DMS79 (cell line): Measurements from ENCODE around the gene OR4A5.
"Not testable (repeated sequence)": the region's sequence is repeated elsewhere in the genome, so short reads cannot be mapped to it uniquely, and the experiment has no call there.

Experiments used
- DNase-seq: peaks from one replicate; lab custom pipeline; 2025; lab: John Stamatoyannopoulos, UW

The OR4A5 gene, protein sequence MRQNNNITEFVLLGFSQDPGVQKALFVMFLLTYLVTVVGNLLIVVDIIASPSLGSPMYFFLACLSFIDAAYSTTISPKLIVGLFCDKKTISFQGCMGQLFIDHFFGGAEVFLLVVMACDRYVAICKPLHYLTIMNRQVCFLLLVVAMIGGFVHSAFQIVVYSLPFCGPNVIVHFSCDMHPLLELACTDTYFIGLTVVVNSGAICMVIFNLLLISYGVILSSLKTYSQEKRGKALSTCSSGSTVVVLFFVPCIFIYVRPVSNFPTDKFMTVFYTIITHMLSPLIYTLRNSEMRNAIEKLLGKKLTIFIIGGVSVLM

GRCh38 chr11:54706532-54706931, at the start of gene OR4A5:
OR4A5 (plus strand) TSS chr11:54706832; CDS start chr11:54706885, 53 bp downstream.
- DNase-seq = not testable (repeated sequence)

- not testable (repeated sequence) for DNase-seq
These were observed 13.5 kb downstream of the OR4A5 start for GRCh38 chr11:54720094-54720493.
